Activated CD4-positive, alpha-beta T cell treated with anti-CD3 and anti-CD28 coated beads, Interleukin-2, amount 50 U/mL, for 4 hours (primary cell): ENCODE data around the gene SLC8A1.

Experiments
- DNase-seq, 2 experiments: peaks; one replicate each; pipeline ENCODE4 v3.0.0-alpha.2; 2020

SLC8A1 gene

DNA sequence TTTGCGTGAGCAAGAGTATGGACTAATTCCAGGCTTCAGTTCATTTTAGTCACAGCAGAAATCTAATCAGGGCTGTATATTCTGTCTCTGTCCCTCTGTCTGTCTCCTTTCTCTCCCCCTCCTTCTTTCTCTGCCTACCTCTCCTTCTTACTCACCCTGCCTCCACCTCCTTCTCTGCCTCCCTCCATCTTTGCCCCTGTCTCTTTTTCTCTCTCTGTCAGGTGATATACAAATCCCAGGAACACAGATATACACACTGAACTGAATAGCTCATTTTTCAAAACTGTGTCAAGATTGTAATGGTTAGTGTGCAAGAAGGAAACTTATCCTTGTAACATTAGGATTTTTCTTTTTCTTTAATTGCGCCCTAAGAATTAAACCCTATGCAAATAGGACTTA, 32.5 kb downstream of the SLC8A1 start:
- DNase-seq = no peak

DNA sequence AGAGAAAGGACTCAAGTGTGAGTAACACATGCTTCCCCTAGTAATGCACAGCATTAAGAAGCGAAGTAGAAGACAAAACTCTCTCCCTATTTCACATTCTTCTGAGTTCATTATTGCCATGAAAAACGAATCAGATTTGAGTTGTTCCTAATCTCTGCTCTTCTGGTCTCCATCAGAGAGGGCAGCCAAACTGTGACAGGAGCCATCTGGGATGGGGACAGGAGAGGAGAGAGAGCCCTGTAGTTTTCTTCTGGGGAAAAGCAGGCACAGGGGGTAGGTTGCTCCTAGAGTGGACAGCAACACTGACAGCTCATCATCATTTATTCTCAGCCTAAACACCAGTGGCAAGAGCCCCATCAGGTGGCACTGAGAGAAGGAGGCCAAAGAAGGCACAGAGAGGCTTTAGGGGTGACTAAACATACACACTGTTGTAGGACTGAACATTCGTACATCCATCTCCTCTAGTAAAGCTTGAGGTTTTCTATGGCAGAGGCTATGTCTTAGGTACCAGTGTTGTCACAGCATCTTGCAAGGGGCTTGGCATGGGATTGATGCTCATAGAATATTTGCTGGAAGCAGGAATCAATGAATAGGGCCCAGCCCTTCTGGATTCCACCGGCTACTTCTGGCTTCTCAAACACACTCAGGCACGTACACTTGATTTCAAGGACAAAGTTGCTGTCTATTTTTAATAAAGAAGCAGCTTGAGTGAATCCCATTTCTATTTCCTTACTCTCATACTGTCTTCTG, 33.1 kb downstream of the SLC8A1 start:
- DNase-seq = no peak

DNA sequence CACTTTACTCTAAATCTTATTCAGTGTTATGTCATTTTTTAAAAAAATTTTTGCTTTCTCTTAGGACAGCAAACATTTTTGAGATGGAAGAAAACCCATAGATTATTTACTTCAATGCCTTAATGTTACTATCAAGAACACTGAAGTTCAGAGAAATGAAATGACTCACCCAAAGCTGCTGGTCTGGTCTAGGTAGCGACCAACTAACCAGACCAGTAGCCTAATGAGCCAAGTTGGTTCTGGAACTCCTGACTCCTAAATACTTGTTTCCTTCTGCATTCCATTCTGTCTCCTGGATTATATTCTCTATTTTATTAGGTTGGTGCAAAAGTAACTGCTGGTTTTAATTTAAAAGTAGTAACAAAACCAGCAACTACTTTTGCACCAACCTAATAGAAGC, 35.4 kb downstream of the SLC8A1 start:
- no peak for DNase-seq

DNA sequence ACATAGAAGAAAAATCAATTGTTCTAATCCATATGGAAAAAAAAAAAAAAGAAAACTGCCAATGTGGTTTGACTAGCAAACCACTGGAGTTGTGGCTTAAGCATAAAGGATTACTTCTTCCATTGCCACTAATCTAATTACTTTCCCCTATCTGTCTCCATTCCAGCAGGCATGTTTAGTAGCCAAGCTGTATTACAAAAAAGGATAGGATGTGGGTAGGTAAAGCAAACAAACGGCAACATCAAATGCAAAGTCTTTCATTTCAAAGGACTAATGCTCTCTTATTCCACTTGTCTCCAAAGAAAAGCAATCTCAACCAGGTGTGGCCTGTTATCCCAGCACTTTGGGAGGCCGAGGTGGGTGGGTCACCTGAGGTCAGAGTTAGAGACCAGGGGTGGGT, 36.5 kb downstream of the SLC8A1 start:
- DNase-seq = no peak

DNA sequence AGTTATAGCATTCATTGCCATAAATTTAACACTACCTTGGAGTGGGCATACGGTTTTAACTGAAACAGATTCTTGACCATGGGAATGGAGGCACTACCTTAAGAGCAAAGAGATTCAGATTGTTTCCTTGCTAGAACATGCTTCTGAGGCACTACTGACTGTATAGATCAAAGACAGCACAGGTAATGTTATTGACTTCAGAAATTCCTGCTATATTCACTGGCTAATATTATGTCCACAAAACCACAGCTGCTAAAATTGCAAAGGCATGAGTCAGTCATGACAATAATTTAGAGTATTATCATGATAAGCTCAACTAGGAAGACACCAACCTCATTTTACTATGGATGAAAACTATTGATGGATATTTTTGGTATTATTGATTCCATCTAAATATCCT, 39.4 kb downstream of the SLC8A1 start:
- DNase-seq = no peak

DNA sequence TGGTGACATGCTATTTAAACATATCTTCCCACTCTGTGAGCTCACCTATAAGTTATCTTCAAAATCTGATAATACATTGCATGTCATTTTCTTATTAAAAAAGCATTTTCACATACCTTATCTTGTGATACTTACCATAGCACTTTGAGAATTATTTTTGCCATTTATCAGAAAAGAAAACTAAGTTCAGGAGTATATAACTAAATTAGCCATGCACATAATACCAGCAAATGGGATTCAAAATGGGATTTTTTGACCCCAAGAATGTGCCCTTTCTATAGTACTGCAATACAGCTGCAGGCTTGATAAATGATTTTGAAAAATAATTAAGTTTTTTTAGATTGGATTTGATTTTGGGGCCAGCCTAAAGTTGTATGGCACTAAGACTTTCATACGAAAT, 41.2 kb downstream of the SLC8A1 start:
- no peak for DNase-seq

DNA sequence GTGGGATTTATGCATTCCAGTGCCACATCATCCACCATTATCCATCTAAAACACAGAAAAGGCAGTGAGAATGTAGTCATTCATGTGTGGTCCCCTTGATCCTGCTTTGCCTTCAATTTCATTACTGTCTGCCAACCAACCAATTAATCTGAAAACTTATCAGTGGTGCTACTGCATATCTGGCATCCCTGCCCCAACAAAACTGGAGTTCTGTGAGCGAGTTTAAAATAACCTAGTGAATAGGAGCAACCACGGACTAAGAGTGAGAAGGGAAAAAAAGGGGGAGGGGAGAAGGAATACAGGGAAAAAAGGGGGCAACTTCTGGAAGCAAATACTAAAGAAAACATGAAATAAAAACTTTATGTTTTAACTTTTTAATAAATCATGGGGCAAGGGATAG, 42.2 kb downstream of the SLC8A1 start:
- no peak for DNase-seq

DNA sequence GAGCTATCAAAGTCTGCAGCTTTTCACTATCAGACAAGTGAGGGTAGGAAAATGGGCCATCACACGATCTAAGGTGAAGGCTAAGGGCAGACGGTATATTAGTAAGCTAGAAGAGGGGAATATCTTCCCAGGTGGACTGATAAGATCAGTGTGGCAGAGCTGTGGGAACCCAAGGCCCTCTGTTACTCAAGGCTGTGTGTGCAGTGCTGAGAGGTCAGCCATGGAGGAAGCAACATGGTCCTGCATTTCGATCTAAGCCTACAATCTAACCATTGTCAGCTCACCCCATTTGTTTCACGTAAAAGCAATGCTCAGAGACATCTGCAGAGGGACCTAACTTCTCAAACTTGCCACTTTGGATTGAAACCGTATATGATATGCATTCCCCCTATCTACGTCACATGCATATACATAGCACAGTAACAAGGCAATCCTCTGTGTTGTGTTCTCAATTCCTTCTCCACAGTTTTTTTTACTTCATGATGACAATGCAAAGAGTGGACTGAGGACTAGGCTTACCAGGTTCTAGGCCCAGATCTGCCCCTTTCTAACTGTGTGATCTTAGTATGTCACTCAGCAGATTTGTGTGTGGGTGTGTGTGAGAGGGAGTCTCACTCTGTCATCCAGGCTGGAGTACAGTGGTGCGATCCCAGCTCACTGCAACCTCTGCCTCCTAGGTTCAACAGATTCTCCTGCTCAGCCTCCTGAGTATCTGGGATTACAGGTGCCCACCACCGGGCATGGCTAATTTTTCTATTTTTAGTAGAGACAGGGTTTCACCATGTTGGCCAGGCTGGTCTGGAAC, 45.2 kb downstream of the SLC8A1 start:
- DNase-seq = no peak

DNA sequence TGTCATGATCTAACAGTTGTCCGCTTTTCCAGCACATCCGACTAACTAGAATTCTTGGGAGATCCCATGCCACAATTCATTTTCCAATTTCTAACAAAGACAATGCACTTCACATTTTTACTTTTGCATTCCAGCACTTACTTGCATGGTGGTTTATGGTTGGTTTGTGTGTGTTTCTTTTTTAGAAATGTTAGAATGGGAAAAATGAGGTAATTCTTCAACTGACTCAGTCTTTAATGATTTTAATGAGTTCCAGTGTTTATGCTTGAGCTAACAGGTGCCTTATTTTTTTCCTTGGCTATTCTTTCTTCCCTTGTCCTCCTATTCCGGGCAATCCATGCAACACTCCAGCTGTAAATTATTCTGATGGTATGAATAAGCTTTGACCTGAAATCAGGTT, 46.4 kb downstream of the SLC8A1 start:
- no peak for DNase-seq

DNA sequence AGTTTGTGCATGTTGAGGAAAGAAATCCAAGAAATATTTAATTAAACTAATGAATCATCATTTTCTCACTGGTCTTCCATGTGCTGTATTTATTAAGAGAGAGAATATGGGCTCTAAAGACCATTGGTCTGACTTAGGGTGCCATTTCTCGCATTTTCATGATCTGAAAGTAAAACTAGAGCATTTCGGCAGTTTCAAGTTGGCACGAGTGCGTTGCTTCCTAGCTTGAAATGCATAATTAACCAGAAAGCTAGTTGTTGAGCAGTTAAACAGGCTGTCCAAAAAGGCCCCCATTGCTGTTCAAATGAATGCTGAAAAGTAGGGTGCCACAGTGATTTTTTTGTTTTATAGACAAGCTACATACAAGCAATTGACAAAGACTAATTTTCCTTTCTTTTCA, 47.4 kb downstream of the SLC8A1 start:
- DNase-seq = no peak

DNA sequence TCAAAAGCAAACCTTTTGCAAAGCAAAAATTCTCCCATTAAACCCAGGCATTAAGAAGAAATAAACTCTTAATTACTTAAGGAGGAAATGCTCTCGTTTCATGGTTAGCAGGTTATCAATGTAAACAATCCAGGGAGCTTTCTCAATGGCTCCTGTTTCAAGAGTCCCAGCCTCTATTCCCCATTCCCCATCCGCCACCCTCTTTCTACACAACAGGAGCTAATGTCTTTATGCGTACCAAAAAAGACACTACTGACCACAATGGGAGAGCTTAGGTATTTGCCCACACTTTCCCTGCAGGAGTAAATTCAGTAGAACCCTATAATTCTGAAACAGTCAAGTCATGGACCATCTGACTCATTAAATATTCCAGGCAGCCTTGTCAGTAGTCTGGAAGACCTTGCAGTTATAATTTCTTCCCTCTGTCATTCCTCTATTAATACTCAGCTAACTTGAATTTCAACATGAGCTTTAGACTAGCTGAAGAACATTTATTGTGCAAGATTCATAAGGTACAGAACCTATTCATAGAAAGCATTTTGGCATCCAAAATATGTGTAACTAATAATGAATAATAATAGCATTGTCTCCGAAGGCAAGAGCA, 48.6 kb downstream of the SLC8A1 start:
- no peak for DNase-seq

DNA sequence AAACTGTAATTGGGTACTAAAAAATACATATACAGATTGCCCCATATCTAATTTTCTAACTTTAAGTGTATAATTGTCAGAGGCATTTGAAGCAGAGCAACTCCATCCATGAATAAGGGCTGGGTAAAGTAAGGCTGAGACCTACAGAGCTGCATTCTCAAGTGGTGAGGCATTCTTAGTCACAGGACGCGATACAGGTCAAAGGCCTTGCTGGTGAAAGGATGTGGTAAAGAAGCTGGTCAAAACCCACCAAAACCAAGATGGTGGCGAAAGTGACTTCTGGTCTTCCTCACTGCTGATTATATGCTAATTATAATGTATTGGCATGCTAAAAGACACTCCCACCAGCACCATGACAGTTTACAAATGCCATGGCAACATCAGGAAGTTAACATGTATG, 50.0 kb downstream of the SLC8A1 start:
- no peak for DNase-seq

DNA sequence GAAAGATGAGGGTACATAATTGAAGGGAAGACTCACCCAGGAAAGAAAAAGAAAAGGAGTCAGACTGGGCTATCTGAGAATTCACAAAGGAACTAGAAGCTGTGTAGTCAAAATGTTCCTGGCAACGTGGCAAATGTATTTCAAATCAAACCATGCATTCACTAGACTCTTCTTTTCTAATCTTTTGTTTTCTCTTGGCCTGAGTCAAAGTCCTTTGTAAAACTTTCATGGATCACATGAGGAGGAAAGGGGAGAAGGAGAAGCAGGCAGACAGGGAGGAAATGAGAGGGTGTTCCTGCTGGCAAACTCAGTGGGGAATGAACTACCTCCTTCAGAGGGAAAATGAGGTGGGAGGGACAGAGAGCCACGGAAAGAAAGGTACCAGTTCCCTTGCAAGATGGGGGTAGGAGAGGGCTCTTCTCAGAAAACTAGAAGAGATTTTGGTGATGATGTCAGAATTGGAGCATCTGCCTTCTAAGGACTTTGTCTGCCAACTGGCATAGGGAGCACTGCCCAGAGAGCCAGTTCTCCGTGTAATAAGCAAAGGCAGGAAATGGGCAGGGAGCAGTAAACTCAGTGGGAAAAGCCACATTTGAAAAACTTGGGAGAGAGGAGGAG, 51.4 kb downstream of the SLC8A1 start:
- no peak for DNase-seq

DNA sequence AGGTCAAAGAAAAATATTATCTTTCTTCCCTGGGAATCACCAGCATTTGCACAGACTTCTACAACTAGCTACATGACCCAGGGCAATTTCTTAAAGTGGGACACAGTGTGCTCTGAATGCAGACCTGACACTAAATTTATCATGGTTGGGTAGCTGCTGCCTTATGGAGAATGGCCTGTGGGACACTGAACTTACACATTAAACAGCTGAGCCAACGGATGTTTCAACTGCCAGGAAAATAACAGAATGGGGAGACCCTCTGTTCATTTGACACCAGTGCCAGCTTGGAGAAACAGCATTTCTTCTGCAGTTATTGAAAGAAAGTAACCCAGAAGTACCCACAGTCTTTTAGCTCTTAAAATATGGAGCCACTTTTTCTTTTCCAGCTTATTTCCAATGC, 54.1 kb downstream of the SLC8A1 start:
- no peak for DNase-seq

DNA sequence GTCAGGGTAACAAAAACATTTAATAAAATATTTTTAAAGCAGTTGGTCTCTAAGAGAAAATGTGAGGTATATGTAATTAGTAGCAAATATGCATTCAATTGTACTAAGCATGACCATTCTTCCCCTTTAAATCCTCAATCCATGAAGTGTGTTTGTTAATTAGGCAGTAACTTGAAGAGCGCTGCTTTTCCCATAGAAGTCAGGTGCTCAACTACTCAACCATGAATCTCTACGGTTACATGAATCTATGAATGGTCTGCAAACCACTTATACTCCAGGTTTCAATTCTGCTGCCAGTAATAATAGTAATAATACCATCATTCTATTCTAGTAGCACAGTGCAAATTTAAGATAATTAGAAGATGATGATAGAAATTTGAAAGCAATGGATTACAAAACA, 55.8 kb downstream of the SLC8A1 start:
- no peak for DNase-seq

DNA sequence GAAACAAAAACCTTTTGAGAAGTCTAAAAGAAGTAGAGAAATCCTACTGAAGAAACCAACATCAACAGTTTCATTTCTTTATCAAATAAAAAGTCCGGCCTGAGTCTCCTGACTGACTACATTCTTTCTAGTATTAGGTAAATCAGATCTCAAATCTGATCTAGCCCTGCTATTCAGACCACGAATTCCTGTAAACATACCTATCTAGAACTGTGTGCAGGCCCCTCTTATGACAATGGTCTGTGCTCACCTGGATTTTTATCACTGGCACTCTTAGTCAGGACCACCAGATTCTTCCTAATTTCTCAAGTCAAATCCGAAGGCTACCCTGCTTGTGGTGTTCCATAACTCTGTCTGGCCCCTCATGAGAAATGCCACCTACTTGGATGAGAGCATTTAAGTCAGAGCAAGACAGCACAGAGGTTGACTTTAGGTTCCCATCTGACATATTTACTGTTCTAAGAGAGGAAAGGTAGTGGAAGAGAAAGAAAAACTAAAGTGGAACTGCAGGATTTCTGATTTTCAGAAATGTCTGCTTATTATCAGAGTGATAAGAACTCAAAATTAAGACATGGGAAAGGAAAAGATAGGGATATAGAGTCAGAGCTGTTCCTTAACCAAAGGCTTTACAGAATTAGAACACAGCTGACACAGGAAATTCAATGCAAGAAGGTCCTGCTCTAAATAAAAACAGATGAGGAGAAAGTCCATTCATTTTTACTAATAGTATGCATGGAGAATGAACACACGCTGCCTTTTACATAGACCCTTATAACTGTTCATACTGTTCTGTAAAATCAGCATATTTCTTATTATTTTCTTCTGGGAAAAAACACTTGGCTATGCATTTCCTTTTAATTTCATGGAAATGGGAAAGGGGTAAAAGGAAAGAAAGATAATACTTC, 56.5 kb downstream of the SLC8A1 start:
- no peak for DNase-seq

DNA sequence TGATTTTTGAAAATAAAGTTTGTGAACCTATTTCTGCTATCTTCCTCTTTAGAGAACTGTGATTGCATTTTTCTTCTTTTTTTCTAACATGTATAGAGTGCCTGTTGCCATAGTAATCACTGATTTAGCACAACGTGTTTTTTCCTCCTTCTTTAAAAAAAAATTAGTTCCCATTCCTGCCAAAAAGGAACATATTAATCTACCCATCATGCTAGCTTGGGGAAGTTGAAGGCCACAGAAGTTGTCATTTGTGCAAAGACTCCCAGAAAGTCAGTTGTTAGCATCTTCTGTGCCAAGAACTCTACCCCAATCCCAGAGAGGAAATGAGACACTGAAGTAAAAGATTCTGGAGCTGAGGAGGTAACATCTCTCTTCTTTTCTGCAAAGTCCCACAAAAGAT, 57.3 kb downstream of the SLC8A1 start:
- DNase-seq = no peak

DNA sequence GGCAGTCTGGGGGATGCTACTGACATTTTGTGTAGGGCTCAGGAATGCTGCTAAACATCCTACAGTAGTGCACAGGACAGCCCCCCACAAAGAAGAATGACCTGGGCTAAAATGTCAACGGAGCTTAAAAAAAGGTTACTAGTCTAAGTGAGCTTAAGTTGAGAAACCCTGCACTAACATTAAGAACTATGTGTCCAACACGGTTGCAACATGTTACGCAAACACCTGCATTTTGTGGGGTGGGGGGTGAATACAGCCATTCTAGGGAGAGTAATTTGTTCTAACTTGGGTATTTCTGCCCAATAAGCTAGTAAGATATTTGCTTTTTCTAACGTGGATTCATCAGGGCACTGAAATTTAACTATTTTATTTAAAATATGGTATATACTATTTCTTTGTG, 57.9 kb downstream of the SLC8A1 start:
- DNase-seq = no peak

DNA sequence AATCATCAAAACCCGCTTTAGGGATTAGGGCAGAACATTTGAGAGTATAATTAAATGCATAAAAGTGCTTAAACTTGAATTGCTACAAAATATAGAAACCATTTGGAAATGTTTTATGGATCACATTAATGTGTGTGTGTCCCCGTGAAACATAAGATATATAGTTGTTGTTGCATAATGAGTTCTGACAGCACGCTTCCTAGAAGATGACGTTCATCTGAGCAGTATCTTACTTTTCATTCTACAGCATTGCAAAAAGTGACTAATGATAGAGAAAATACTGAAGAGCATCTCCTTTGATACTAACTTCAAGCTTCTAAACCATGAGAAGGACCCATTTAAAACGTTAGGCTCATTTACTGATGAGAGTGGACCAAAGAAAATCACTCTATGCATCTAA, 63.7 kb downstream of the SLC8A1 start:
- DNase-seq = no peak

DNA sequence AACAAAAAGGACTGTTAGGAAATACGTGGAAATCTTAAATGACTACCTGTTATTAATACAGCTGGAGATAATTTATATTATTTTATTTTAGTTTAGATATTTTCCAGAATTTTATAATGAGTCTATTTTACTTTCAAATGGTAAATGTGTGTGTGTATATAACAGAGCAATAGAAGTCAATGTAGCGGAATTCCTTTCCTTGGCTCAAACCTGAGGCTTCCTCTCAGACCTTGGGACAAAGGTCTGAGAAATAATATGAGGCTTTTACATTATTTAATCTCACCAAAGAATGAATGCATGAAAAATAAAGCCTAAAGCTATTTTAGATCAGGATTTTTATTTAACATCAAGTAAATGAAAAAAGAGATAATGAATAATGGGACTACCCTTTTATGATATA, 65.7 kb downstream of the SLC8A1 start:
- DNase-seq = no peak

DNA sequence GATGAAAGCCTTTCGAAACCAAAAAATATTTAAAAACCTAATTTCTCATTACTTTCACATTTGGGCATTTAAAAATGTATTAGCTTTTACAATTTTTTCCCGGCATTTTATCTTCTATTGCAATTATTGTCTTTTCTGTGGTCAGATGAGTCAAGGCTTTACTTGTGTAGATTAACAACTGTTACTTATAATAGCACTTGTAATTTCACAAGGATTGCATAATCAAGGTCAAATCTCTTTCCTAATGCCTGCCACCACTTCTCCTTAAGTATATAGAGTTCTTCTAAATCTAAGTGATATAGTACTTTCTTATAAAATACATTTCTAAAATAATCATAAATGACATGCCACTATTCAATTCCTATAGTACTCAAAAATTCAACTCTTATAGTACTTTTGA, 67.2 kb downstream of the SLC8A1 start:
- DNase-seq = no peak

DNA sequence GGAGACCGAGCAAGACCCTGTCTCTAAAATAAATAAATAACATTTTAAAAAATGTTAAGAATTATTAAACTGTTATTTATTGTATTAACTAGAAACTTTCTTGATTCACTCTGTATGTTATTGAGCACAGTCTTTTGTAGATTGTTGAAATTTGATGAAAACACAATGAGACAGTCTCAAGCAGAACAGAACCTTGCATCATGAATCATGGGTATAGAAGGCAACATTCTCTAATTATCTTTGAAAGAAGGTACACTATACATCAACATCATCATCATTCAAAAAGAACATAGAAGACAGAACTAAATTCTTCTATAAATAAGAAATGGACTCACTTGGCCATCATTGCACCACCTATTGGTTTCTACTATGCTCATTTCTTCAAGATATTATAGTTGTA, 67.7 kb downstream of the SLC8A1 start:
- DNase-seq = no peak

DNA sequence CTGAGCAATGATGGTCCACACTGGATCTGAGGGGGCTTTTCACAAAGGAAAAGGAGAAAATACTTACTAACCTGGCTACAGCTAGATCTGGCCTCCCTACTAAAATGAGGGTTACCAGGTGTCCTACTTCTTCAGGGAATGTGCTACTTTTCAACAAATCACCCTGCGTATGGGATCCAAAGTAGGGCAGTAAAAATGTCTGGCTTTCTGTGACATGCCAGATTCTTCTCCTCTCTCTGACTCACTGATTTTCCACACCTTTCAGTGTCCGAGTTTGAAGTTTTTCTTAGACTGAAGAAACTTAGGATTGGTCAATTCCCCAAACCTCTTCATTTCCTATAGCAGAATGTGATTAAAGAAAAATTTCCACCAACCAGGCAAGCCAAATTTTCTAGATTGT, 71.2 kb downstream of the SLC8A1 start:
- no peak for DNase-seq
